ENCODE measurements around the gene DNAJB11. TPM values are rescaled to one million over a fixed set of nuclear protein-coding genes. Genes with fewer than 3 reads are reported as not detected.

Gene DNAJB11
- 51.3 to 59.7 TPM (median 56.3 TPM) in 5 replicates for total RNA-seq (2022; extraction: Qiagen RNA extraction; ENCODE audit: low read depth)

DNA sequence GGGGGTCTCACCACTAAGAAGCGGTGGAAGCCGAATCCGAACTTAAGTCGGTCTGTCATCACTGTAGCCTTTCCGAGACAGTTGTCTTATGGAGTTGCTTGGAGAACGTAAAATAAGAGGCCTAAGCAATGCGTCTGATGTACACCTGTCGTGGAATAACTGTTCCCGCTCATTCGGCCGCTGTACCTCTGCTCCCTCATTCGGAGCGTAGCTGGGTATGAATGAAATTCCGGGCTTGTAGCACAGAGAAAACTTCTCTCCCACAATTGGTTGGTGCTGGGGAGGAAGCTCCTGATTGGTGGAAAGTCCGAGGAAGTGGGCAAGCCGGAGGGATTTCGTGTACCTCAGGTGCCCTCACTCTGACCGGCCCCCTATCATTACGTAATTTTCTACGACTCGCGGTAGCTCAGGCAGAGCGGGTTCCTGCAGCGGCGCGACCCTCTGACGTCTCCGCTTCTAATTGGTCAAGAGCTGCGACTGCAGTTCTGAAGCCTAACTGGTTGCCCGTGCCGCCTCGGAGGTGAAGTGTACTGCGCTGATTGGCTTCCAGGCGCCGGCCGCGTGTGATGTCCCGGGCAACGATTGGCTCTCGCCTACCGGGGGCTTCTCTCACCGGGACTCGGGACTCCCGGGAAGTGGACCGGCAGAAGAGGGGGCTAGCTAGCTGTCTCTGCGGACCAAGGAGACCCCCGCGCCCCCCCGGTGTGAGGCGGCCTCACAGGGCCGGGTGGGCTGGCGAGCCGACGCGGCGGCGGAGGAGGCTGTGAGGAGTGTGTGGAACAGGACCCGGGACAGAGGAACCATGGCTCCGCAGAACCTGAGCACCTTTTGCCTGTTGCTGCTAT lies at the start of gene DNAJB11:
Gene DNAJB11, plus strand, starts transcription at position 625 of the 845 bp plus-strand sequence. Its CDS starts 178 bp downstream, at position 803.

DNA sequence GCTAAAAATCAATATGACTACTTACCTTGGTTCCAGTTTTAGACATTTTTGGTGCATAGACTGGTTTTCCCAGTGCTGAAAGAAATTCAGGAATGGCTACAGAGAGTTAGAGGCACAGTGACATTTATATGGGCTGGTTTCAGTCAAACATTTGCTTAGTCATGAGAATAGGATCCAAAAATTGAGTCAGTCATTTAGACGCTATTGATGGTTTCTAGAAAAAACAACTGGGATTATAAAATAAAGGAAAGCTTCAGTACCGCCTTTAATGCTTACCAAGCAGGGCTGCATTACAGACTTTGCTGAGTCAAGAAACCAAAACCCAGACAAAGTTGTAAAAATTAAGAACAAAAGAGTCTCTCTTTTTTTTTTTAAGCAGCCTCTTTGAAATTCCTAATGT lies 26.2 kb upstream of the DNAJB11 start, which contains the start of gene CRYGS:
Gene CRYGS, minus strand, starts transcription at position 100 of the 400 bp plus-strand sequence. Its CDS starts 54 bp downstream, at position 46.

DNA sequence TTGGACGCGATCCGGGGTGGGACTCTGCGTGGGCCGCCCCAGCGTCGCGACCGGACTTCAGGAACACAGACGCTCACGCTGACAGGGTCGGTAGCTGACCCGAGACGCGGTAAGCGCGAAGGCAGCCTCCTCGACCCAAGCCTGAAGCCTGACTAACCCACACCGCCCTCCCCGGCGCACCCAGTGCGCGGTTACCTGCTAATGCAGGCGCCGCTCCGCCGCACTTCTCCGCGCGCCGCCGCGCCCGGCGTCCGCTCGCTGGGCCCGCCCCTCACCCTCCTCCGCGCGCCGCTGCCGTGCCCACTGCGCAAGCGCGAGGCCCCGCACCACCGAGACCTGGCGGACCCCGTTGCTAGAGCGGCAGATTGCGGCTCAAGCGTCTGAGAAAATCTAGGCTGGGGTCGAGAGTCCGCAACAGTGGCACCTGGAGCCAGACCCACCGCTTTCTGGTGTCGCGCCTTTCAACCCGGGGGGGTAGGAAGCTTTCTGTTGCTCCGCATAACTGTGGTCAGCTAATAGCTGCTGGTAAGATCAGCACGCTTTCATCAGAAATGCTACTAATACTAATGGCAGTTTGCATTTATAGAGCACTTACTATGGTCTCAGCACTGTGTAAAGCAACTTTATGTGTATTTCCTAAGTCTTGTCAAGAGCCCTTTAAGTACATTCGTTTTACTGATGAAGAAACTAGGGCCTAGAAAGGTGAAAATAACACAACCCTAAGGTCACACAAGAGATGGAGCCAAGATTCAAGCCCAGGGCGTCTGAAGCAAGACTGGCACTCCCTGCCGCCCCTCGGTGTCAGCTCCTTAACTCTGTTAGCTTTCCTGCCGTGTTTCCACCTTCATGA lies 3.2 kb upstream of the DNAJB11 start, which contains the start of gene TBCCD1:
Gene TBCCD1, minus strand, starts transcription at position 268 of the 850 bp plus-strand sequence. CDS start 3,010 bp downstream, outside the sequence.

DNA sequence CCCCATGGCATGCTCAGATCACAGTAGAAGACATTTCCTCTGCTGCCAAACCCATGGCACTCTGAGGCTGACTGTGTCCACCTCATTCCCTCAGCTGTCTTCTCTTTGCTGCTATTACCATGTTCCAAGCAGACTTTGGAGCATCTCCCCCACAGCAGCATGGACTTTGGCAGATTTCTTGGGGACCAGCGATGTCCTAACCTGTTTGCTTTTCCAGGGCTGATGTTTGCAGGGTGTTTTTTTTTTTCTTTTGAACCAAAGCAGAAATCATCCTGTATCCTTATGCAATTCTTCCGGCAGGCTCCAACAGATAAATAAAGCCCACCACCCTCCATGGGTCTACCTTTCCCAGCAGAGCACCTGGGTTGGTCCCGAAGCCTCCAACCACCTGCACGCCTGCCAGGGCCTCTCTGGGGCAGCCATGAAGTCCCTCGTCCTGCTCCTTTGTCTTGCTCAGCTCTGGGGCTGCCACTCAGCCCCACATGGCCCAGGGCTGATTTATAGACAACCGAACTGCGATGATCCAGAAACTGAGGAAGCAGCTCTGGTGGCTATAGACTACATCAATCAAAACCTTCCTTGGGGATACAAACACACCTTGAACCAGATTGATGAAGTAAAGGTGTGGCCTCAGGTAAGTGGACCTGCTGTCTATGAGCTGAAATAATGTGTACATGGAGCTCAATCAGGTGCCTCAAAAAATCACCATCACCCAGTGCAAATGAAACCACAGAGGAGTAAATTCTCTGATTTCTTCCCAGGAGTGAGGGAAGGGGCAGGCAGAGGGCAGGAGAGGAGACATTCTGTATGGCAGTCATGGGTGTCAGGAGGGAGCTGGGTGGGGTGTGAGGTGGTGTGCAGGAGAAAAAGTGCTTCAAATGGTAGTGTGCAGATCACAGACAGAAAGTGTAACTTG lies 42.5 kb downstream of the DNAJB11 start, which contains the start of gene AHSG:
Gene AHSG, plus strand, starts transcription at position 340 of the 916 bp plus-strand sequence. Its CDS starts 82 bp downstream, at position 422.

Other genes with a start within 250 kb of the DNAJB11 start
- gene DGKG, start 208.5 kb upstream of the DNAJB11 start, total RNA-seq (2022; extraction: Qiagen RNA extraction; ENCODE audit: low read depth), result 7.6 to 16.1 TPM (median 9.5 TPM) in 5 replicates
- 0.27 to 0.81 TPM (median 0.43 TPM) in 5 replicates for gene CRYGS, start 26.3 kb upstream of the DNAJB11 start, total RNA-seq (2022; extraction: Qiagen RNA extraction; ENCODE audit: low read depth)
- gene TBCCD1, start 3.4 kb upstream of the DNAJB11 start, total RNA-seq (2022; extraction: Qiagen RNA extraction; ENCODE audit: low read depth), result 5.2 to 6.9 TPM (median 6.6 TPM) in 5 replicates
- 0.18 to 0.29 TPM in 2 of 5 replicates, not detected in the others for gene AHSG, start 42.3 kb downstream of the DNAJB11 start, total RNA-seq (2022; extraction: Qiagen RNA extraction; ENCODE audit: low read depth)
- gene FETUB, start 69.7 kb downstream of the DNAJB11 start, total RNA-seq (2022; extraction: Qiagen RNA extraction; ENCODE audit: low read depth), result 0.14 to 0.34 TPM (median 0.28 TPM) in 3 of 5 replicates, not detected in the others
- gene HRG, start 95.3 kb downstream of the DNAJB11 start, total RNA-seq (2022; extraction: Qiagen RNA extraction; ENCODE audit: low read depth), result not detected in 5 replicates
- 0.09 TPM in 1 of 5 replicates, not detected in the others for gene KNG1, start 146.6 kb downstream of the DNAJB11 start, total RNA-seq (2022; extraction: Qiagen RNA extraction; ENCODE audit: low read depth)
- 124 to 142 TPM (median 141 TPM) in 5 replicates for gene EIF4A2, start 212.9 kb downstream of the DNAJB11 start, total RNA-seq (2022; extraction: Qiagen RNA extraction; ENCODE audit: low read depth)
- gene RFC4, start 235.8 kb downstream of the DNAJB11 start, total RNA-seq (2022; extraction: Qiagen RNA extraction; ENCODE audit: low read depth), result 43.9 to 76.3 TPM (median 48.5 TPM) in 5 replicates

Measured in A549 treated with ZK216348 at 1 μM for 4 hours (cell line).